GM21619 (cell line): Measurements from ENCODE around the gene C2.
"Not testable (repeated sequence)": the region's sequence is repeated elsewhere in the genome, so short reads cannot be mapped to it uniquely, and the experiment has no call there.

Source experiments
- ATAC-seq: cut with Tn5 transposase; IDR thresholded peaks from one replicate; pipeline ENCODE4 v1.9.1; 2021; ENCODE audit not compliant: unreplicated experiment

Gene C2

DNA sequence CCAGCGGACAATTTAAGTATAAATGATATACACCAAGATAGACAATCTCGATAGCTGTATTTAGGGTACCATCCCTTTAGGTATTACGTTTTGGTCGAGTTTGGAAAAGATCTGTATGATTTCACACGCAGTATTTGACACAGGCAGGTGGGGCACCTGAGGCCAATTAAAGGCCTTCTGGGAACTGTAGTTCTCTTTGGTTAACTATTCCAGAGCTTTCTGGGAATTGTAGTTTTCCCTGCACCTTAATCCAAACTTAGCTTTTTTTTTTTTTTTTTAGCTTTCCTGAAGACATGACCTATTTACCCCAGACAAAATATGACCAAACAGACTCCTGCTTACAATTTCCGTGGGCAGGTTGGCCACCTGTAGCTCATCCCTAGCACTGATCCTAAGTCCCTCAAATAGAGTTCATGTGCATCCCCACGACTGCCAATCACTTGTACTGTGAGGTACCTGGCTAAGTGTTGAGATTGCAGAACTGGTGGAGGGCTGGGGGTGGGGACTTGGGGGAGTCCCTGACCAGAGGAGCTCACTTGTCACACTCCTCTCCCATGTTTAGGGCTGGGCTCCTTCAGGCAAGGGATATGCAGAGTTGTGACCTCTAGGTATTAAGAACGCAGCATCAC, 29.0 kb upstream of the C2 start:
- ATAC-seq, result no peak

DNA sequence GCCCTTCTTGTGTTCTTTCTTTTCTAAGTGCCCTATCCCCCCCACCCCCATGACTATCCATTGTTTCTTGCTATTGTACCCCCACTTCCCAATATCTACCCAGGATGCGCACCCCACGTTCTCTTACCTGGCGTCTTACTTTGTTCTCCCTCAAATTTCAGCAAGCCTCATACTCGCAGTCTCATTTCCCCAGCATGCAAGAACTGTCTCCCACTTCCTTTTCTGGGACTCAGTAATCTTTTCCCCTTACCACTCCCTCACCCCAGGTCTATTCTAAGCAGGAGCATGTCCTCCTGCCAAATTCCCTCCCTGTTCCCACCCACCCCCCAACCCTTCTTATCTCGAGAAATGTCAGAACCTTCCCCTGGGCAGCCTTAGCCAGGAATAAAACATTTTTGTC, 28.3 kb upstream of the C2 start:
- ATAC-seq, result no peak

DNA sequence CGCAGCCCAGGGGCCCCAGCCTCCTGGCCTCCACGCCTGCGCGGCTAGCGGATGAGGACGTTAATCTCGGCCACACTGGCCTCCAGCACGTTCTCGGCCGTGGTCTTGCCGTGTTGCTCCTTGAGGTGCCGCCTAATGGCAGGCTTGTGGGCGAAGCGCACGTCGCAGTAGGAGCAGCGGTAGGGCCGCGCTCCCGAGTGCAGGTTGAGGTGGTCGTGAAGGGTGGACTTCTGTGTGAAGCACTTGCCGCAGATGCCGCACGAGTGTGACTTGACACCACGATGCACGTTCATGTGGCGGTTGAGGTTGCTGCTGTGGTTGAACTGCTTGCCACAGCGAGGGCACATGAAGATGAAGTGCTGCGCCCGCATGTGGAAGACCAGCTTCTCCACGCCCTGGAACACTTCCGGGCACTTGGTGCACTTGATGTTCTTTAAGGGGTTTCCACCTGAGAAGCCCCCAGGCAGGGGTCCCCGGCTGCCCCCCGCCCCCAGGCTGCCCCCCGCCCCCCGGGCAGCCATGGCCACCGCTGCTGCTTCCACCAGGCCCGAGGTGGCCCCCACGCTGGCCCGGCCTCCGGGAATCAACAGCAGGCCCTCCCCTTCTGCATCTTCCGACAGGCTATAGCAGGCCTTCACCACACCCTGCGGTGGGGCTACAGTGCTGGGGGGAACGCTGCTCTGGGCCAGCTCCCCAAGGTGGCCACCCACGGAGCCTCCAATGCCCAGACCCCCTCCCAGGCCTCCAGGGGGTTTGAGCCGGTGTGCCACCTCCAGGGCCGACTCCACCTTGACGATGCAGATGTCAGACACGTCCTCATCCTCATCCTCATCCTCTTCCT, 27.4 kb upstream of the C2 start:
- ATAC-seq, result no peak

DNA sequence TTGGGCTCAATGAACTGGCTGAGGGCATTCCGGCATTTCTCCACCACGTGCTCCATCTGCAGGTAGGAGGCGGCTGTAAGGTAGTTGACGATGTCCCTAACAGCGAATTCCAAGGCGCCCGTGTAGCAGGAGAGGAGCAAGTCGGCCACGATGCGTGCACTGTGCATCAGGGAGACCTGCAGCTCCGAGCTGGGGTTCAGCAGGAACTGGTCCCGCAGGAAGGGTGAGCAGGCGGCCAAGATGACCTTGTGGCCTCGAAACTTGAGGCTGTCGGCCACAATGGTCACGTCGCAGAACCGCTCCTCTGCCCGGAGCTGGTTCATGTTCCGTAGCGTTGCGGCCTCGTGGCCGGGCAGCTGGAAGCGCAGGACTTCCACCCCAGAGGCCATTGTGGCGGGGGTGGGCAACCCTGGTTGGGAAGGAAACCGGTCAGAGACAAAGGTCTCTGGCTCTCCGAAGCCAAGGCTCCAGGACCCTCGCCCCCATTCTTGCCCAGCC, 26.6 kb upstream of the C2 start:
- no peak for ATAC-seq

DNA sequence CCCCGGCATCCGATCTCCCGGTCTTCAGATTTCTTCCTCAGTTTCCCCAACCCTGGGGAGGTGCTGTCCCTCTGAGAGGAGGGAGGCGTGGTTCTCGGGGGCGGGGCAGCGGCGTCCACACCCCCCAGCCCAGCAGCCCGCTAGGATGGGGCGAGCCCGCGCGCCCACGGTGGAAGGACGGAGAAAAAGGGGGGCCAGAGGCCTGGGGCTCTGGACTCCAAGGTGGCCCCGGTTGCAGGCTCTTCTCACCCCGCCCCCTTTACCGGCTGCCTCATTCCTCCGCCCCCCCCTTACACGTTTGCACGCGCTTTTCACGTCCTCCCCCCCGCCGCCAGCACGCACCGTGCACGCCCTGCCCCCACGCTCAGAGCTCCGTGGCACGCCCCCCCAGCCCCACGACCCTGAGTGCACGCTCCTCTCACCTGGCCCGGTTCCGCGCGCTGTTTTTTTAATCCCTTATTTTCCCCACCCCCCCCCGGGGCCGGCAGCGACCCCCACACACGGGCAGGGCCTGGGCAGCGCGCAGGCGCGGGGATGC, 26.0 kb upstream of the C2 start:
- ATAC-seq, result no peak

DNA sequence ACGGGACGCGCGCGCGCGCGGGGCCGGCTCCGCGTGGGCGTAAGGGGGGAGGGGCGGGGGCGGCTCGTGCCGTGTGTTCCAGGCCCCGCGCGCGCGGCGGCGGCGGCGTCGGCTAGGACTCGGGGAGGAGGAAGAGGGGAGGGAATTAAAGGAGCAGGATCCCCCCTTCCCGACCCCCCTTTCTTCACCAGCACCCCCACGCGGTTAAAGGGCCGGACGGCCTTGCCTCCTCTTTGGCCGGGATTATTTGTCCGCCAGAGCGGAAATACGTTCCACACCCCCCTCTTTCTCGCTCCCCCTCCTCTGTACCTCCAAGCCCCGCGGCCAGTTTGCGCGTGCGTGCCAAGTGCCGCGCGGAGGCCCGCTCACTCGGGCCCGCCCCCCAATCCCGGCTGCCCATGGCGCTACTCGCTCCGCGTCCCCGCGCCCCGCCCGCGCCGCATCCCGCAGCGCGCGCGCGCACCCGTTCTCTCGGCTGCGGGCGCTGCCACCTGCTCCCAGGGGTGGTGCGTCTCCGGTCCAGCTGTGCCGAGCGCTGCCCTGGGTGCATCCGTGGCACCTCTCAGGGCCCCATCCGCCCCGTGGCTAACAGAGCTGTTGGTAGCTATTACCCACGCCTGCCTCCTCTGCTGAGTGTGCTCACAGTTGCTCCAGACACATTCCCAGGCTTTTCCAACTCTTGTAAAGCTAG, 25.4 kb upstream of the C2 start, which contains the start of gene ZBTB12:
Gene ZBTB12, minus strand, starts transcription at position 134 of the 691 bp plus-strand sequence. CDS start 781 bp downstream, outside the sequence.
- ATAC-seq, result no peak

DNA sequence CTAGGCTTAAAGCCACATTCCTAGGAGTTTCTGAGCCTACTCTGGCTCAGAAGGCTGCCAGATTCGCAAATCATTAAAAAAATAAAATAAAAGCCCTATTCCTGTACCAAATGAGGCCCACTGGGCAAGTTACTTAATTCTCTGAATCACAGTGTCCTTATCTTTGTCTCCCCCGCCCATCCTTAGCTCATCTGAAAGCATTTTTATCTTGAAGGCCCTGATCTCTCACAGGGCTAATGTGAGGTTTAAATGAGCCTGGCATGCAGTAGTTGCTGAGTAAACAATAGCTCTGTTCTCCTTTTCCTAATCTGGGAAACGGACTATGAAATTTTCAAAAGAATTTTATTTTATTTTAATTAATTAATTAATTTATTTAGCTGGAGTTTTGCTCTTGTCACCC, 23.6 kb upstream of the C2 start:
- no peak for ATAC-seq

DNA sequence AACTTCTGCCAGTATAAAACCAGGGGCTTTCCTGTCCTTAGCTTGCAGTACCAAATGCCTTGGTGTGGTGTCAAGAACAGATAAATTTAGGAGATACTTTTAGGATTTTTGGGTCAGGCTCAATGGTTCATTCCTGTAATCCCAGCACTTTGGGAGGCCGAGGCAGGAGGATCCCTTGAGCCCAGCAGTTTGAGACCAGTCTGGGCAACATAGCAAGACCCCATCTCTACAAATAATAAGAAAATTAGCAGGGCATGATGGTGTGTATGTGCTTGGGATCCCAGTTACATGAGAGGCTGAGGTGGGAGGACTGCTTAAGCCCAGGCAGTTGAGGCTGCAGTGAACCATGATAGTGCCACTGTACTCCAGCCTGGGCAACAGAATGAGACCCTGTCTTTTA, 22.5 kb upstream of the C2 start:
- ATAC-seq, result no peak

DNA sequence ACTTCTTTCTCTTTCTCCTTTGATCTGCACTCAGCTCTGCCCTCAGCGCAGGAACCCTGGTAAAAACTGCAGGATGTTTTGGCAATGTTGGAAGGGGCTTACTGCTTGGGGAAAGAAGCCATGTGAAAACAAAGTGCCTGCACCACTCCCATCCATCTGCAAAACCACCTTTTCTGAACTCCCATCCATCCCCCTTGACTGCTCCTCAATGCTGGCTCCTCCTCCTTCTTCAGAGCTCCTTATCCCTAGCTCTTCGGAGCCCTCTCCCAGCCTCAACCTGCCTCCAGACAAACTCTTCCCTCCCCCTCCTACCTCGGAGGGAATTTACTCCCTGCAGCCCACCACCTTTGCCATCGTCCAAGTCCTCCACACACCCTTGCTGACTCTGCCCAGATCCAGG, 21.4 kb upstream of the C2 start:
- no peak for ATAC-seq

DNA sequence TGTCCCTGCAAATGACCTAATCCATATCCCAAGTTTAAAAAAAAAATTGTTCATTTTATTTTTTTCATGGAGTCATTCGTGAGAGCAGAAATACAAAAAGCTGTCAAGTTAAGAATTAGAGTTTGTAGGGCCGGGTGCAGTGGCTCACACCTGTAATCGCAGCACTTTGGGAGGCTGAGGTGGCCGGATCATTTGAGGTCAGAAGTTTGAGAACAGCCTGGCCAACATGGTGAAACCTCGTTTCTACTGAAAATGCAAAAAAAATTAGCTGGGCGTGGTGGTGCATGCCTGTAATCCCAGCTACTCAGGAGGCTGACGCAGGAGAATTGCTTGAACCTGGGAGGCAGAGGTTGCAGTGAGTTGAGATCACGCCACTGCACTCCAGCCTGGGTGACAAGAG, 20.8 kb upstream of the C2 start:
- not testable (repeated sequence) for ATAC-seq

DNA sequence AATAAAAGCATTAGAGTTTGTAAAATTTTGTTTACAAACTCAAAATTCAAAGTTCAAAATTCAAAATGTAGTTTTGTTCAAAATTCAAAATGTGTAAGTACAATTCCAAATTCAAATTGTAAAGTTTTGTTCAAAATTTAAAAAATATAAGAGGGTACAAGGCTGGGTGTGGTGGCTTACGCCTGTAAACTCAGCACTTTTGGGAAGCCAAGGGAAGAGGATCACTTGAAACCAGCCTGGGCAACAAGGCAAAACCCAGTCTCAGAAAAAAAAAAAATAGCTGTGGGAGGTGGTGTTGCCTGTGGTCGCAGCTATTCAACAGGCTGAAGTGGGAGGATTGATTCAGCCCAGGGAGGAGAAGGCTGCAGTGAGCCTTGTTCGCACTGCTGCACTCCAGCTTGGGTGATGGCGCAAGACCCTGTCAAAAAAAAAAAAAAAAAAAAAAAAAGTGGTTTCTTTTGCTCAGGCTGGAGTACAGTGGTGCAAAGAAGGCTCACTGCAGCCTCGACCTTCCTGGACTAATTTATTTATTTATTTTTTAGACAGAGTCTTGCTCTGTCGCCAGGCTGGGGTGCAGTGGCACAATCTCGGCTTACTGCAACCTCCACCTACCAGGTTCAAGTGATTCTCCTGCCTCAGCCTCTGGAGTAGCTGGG, 20.2 kb upstream of the C2 start:
- no peak for ATAC-seq

DNA sequence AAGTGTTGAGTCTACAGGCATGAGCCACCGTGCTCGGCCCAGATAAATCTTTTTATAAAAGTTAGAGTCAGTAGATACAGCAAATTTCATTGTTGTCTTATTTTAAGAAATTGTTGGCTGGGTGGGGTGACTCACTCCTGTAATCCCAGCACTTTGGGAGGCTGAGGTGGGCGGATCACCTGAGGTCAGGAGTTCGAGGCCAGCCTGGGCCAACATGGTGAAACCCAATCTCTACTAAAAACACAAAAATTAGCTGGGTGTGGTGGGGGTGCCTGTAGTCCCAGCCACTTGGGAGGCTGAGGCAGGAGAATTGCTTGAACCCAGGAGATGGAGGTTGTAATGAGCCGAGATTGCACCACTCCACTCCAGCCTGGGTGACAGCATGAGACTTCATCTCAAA, 19.3 kb upstream of the C2 start:
- ATAC-seq, result not testable (repeated sequence)

DNA sequence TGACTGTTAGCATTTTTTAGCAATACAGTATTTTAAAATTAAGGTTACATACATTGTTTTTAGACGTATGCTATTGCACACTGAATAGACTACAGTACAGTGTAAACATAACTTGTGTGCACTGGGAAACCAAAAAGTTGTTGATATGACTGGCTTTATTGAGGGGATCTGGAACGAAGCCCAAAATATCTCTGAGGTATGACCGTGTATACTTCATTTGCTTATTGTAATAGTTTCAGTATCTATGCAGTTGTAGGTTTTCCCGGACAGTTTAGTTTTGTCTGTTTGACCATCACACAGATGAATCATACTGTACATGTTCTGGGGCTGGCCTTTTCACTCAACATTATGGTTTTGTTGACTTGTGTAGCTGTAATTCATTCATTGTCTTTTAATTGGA, 18.7 kb upstream of the C2 start:
- ATAC-seq, result peak; percentile 83

DNA sequence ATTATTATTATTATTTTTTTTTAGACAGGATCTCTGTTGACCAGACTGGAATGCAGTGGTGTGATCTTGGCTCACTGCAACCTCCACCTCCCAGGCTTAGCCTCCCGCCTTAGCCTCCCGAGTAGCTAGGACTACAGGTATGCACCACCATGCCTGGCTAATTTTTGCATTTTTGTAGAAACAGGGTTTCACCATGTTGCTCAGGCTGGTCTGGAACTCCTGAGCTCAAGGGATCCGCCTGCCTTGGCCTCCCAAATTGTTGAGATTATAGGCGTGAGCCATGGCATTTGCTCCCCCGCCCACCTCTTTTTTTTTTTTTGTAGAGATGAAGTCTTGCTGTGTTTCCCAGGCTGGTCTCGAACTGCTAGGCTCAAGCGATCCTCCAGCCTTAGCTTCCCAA, 18.2 kb upstream of the C2 start:
- not testable (repeated sequence) for ATAC-seq

DNA sequence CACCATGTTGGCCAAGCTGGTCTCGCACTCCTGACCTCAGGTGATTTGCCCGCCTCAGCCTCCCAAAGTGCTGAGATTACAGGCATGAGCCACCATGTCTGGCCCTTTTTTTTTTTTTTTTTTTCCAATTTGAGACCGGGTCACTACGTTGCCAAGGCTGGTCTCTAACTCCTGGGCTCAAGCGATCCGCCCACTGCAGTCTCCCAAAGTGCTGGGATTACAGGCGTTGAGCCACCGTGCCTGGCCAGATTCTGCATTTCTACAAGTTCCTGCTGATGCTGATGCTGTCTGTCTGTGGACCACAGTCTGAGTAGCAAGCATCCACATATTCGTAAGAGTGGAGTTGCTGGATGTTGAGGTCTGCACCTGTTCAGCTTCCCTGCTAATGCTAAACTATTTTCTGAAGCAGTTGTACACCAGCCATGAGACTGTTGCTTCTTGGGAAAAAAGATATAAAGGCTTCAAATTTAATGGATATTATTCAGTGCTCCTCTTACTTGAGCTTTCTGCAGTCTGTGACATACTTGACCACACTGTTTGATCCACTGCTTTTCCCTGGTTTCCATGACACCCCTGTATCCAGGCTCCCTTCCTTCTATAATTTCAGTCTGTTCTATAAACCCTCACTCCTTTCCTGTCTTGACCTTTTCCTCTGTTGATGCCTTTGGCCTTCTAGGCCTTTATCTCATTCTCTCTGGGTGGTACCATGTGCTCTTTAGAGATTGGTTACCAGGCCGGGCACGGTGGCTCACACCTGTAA, 15.5 kb upstream of the C2 start:
- ATAC-seq, result no peak

DNA sequence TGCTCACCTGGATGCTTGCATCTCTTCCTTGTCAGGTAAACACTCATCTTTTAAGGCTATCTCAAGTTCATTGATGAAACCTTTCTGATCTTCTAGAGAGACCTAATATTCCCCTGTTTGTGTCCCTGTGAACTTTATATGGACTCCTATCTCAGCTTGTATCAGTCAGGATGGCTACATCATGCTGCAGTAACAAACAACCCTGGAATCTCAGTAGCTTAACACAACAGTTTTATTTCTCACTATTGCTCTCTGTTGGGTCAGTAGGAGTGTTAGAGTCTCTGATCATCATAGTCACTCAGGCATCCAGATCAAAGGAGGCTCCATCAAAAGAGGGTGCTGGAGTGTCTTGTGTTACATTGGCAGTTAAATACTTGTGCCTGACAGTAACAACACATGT, 12.2 kb upstream of the C2 start:
- ATAC-seq, result no peak

DNA sequence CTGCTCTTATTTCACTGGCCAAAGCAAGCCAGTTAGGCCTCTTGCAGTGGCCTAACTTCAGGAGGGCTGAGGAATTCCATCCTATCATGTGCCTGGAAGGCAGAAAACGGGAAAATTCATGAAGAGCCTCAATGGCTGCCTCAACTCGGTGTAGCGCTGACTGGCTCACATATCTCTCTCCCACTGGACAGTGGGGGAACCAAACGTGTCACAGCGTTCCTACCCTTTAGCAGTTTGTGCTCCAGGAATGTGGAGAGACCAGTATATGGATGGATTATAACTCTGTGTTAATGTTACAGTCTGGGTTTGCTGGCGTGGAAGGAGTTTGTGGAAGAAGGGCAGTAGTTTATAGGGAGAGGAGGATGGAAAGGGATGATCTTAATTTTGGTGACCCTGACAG, 11.8 kb upstream of the C2 start:
- ATAC-seq, result no peak

DNA sequence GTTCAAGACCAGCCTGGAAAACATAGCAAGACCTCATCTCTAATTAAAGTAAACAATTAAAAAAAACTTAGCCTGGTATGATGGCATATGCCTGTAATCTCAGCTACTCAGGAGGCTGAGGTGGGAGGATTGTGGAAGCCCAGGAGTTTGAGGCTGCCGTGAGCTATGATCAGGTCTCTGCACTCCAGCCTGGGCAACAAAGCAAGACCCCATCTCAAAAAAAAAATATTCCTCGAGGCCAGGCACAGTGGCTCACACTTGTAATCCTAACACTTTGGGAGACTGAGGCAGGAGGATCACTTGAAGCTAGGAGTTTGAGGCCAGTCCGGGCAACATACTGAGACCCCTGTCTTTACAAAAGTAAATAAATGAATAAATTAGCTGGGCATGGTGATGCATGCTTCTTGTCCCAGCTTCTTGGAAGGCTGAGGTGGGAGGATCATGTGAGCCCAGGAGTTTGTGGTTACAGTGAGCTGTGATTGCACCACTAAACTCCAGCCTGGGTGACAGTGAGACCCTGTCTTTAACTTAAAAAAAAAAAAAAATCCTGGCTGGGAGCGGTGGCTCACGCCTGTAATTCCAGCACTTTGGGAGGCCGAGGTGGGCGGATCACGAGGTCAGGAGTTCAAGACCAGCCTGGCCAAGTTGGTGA, 9.3 kb upstream of the C2 start:
- no peak for ATAC-seq

DNA sequence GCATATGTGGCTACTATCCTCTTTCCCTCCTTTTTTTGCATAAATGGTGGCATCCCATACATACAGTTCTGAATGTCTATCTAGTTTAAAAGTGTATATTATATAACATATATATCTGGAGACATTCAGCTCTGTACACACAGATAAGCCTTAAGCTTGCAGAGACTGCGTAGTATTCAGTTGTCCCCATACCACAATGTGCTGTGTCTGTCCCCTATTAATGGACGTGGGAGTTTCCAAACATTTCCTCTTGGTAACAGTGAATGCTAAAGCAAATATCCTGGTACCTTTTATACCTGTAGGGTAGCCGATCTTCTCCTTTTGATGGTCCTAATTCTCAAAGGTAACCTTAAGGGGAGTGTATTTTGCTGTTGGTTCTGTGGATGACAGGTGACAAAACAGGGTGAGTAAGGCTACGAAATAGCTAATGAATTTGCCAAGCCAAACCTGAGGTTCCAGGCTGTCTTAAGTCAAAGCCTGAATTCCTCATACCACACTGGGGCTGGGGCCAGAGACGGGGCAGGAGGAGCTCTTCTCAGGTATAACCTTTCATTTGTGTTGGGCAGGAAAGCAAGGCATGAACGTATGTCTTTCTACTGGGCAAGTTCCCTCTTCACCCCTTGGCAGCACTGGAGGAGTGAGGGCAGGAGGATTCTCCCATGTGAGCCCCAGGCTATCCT, 7.8 kb upstream of the C2 start:
- no peak for ATAC-seq
